Measurements from ENCODE around the gene EIF2B4.

EIF2B4 gene

DNA sequence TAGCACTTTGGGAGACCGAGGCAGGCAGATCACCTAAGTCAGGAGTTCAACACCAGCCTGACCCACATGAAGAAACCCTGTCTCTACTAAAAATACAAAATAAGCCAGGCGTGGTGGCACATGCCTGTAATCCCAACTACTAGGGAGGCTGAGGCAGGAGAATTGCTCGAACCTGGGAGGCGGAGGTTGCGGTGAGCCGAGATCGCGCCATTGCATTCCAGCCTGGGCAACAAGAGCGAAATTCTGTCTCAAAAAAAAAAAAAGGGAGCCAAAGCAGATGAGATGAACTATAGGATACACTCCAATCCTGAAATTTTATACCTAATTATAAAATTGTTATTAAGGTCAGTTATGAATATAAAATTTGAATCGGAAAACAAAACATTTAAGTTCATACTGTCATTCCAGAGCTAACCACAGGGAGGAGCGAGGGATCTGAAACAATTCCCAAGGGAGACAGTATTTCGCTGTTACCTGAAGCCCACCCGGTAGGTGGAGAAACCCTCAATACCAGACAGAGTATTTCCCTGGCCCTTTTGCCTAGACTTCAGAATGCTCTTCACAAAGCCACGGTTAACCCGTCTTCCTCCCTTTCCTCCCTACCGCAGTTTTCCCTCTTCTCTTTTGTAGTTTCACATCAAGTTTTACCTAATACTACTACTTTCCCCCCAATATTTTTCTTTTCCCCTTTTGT lies 37.8 kb upstream of the EIF2B4 start:
- TF ChIP-seq, protein P1, sequence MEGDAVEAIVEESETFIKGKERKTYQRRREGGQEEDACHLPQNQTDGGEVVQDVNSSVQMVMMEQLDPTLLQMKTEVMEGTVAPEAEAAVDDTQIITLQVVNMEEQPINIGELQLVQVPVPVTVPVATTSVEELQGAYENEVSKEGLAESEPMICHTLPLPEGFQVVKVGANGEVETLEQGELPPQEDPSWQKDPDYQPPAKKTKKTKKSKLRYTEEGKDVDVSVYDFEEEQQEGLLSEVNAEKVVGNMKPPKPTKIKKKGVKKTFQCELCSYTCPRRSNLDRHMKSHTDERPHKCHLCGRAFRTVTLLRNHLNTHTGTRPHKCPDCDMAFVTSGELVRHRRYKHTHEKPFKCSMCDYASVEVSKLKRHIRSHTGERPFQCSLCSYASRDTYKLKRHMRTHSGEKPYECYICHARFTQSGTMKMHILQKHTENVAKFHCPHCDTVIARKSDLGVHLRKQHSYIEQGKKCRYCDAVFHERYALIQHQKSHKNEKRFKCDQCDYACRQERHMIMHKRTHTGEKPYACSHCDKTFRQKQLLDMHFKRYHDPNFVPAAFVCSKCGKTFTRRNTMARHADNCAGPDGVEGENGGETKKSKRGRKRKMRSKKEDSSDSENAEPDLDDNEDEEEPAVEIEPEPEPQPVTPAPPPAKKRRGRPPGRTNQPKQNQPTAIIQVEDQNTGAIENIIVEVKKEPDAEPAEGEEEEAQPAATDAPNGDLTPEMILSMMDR (IDR thresholded peaks at IDR 0.05; ENCODE audit: extremely low read depth, insufficient read depth, missing control alignments), result peak; percentile 16
- in situ Hi-C loops (cut with MboI; ENCODE audit: low pct_unique_long_range_greater_than_20kb, low sequenced_read_pairs, unreplicated experiment), result no loop called here
- no peak for DNase-seq (ENCODE audit: low spot score)

- TF ChIP-seq, protein P1 (IDR thresholded peaks at IDR 0.05; ENCODE audit: extremely low read depth, insufficient read depth, missing control alignments), result no peak
- DNase-seq (ENCODE audit: low spot score), result no peak
- in situ Hi-C loops (cut with MboI; ENCODE audit: low pct_unique_long_range_greater_than_20kb, low sequenced_read_pairs, unreplicated experiment), result no loop called here
Observed at GRCh38 chr2:27400348-27401135, 30.4 kb upstream of the EIF2B4 start.

DNA sequence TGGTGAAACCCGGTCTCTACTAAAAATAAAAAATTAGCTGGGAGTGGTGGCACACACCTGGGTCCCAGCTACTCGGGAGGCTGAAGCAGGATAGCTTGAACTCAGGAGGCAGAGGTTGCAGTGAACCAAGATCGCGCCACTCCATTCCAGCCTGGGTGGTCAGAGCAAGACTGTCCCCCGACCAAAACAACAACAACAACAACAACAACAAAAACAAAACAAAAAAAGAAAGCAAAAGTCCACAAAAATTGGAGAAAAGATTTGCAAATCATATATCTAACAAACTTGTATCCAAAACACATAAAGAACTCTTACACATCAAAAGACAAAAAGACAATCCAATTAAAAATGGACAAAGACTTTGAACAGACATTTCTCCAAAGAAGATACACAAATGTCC lies 28.8 kb upstream of the EIF2B4 start:
- TF ChIP-seq, protein P1 (IDR thresholded peaks at IDR 0.05; ENCODE audit: extremely low read depth, insufficient read depth, missing control alignments), result no peak
- in situ Hi-C loops (cut with MboI; ENCODE audit: low pct_unique_long_range_greater_than_20kb, low sequenced_read_pairs, unreplicated experiment), result no loop called here
- no peak for DNase-seq (ENCODE audit: low spot score)

- TF ChIP-seq, protein P1 (IDR thresholded peaks at IDR 0.05; ENCODE audit: extremely low read depth, insufficient read depth, missing control alignments), result no peak
- DNase-seq (ENCODE audit: low spot score), result no peak
- in situ Hi-C loops (cut with MboI; ENCODE audit: low pct_unique_long_range_greater_than_20kb, low sequenced_read_pairs, unreplicated experiment), result no loop called here
Observed at GRCh38 chr2:27393225-27393624, 23.1 kb upstream of the EIF2B4 start.

DNA sequence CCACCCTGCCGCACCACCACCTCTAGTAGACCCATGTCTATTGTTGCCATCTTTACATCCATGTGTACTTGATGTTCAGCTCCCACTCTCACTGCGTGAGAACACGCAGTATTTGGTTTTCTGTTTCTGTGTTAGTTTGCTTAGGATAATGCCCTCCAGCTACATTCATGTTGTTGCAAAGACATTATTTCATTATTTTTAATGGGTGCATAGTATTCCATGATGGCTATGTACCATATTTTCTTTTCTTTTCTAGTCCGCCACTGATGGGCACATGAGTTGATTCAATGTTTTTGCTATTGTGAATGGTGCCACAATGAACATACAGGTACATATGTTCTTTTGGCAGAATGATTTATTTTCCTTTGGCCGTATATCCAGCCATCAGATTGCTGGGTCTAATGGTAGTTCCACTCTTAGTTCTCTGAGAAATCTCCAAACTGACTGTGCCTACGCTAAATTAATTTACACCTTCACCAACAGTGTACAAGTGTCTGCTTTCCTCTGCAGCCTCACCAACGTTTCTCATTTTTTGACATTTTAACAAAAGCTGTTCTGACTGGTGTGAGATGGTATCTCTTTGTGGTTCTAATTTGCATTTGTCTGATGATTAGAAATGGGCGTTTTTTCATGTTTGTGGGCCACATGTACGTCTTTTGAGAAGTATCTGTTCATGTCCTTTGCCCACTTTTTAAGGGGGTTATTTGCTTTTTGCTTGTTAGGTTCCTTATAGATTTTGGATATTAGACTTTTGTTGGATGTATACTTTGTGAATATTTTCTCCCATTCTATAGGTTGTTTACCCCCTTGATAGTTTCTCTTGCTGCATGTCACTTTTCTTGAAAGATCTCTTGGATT lies 20.9 kb upstream of the EIF2B4 start:
- TF ChIP-seq, protein P1 (IDR thresholded peaks at IDR 0.05; ENCODE audit: extremely low read depth, insufficient read depth, missing control alignments), result no peak
- DNase-seq (ENCODE audit: low spot score), result no peak
- in situ Hi-C loops (cut with MboI; ENCODE audit: low pct_unique_long_range_greater_than_20kb, low sequenced_read_pairs, unreplicated experiment), result no loop called here

GRCh38 chr2:27381577-27382181 lies 11.5 kb upstream of the EIF2B4 start:
- in situ Hi-C loops (cut with MboI; ENCODE audit: low pct_unique_long_range_greater_than_20kb, low sequenced_read_pairs, unreplicated experiment), result no loop called here
- no peak for DNase-seq (ENCODE audit: low spot score)
- TF ChIP-seq, protein P1 (IDR thresholded peaks at IDR 0.05; ENCODE audit: extremely low read depth, insufficient read depth, missing control alignments), result no peak

Measured in GM13977 (cell line).